Esophagus squamous epithelium (tissue), 5 donors: ENCODE data around the gene ATOSA. TPM values are rescaled to one million over a fixed set of nuclear protein-coding genes. Genes with fewer than 3 reads are reported as not detected.

Experiments
- DNase-seq: peaks from one replicate; lab custom pipeline; 2025; lab: John Stamatoyannopoulos, UW
- H3K27ac ChIP-seq, 4 donors: fragments of 200-600 bp; sonication (generic); one replicate each; pipeline ENCODE4 v1.5.1; 2016 to 2019; ENCODE audit warnings: mild to moderate bottlenecking in 1 of 4
- H3K27me3 ChIP-seq, 4 donors: fragments of 200-600 bp; sonication (generic); 1 replicate in 3 of 4; 2 replicates in 1 of 4; pipeline versions ENCODE4 v1.5.1 to v1.6.0; 2017 to 2021; ENCODE audit warnings: antibody characterized with exemption in 1 of 4
- H3K36me3 ChIP-seq, 3 donors: fragments of 200-600 bp; sonication (generic); one replicate each; pipeline ENCODE4 v1.5.1; 2016 to 2019
- H3K4me1 ChIP-seq, 3 donors: fragments of 200-600 bp; sonication (generic); one replicate each; pipeline ENCODE4 v1.5.1; 2017 to 2019
- H3K4me3 ChIP-seq, 4 donors: fragments of 200-600 bp; sonication (generic); 1 replicate in 3 of 4; 2 replicates in 1 of 4; pipeline ENCODE4 v1.5.1; 2016 to 2019; ENCODE audit warnings: mild to moderate bottlenecking in 2 of 4, moderate library complexity in 1 of 4
- H3K9me3 ChIP-seq, 3 donors: fragments of 200-600 bp; sonication (generic); one replicate each; pipeline ENCODE4 v1.5.1; 2016 to 2019
- POLR2A ChIP-seq, 4 donors: fragments of 450-650 bp; IDR thresholded peaks; one replicate each; pipeline ENCODE4 v1.6.1; 2017; ENCODE audit warnings: antibody characterized with exemption in 4 of 4, mild to moderate bottlenecking in 4 of 4, moderate library complexity in 3 of 4
- WGBS, 2 donors: methylation state at CpG; one replicate each; pipeline ENCODE4 v1.1.5; 2018; 5-methylcytosine and 5-hydroxymethylcytosine counted together
- intact Hi-C: fragments of 100-400 bp; cut with DNase I; formaldehyde crosslinking; loops from one replicate; pipeline ENCODE4 v1.15.0; 2022
- total RNA-seq, 4 donors: library from RNA; depleted of rRNA; stranded (reverse); fragments of >200 nt; gene quantifications; one replicate each; pipeline ENCODE4 v1.1.0, GENCODE V29; 2016
- TF ChIP-seq, protein P1 (sequence below), 6 experiments: fragments of 450-650 bp in 4 of 6; fragments of 200-600 bp in 2 of 6; sonication (generic) in 2 of 6; IDR thresholded peaks; one replicate each; pipeline ENCODE4 v1.5.1; 2016 to 2019; ENCODE audit warnings: antibody characterized with exemption in 6 of 6, mild to moderate bottlenecking in 4 of 6, moderate library complexity in 4 of 6
- donor health status: DM: yes; HTN: yes; CAD: no.

Gene ATOSA
- total RNA-seq, result 10 to 100 TPM; 38.9 to 69.8 (median 44.5) TPM

DNA sequence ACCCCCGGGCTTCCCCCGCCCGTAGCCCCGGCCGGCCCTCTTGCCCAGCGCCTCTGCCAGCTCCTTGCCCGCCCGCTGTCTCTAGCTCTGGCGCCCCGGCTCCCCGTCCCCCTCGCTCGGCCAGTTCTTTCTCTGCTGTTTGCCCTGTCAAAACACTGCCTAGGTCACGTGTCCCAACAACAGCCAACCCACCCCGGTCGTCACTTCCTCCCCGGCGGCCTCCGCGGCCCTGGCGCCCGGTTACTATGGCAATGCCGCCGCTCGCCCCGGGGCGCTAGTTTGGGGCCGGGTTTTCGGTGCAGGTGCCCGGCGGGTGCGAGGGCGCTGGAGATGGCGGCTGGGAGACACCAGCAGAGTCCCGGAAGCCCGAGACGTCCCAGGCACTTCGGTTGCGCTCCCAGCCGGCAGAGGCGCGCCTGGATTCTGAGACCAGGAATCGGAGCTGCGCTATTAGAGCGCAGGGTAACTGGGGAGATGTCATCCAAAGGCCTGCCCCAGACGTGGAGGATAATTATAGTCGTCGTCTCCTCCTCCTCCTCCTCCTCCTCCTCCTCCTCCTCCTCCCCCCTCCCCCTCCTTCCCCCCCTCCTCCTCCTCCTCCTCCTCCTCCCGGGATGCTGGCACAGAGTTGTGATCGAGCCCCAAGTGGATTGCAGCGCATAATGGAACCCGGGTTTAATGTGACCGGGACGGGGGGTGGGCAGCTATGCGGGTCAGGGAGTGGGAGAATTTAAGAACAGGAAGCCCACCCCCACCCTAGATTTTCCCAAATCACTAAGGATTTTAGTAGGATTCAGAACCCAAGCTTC, at the start of gene ATOSA:
Gene ATOSA, minus strand, starts transcription at position 157 of the 809 bp plus-strand sequence. CDS start 1,367 bp downstream, outside the sequence.
- Histone ChIP-seq H3K27ac (peak within 1 kb of the TSS; percentile 98 to 99 (median 99)), H3K4me1 (peaks cover 0 to 53% (median 15%) of the 10 kb centered on the region in 3 donors), H3K27me3 (no peaks in the 10 kb centered on the region), H3K9me3 (no peaks in the 10 kb centered on the region), H3K4me3 (peak within 1 kb of the TSS; percentile 88 to 98 (median 94)), H3K36me3 (peaks cover 0 to 21% (median 0%) of the 10 kb centered on the region in 3 donors)
- intact Hi-C loops, result no loop called here
- 0 to 1% methylated on average over 8 to 24 of the region's 55 CpGs for WGBS, 2 donors
- TF ChIP-seq, protein P1, sequence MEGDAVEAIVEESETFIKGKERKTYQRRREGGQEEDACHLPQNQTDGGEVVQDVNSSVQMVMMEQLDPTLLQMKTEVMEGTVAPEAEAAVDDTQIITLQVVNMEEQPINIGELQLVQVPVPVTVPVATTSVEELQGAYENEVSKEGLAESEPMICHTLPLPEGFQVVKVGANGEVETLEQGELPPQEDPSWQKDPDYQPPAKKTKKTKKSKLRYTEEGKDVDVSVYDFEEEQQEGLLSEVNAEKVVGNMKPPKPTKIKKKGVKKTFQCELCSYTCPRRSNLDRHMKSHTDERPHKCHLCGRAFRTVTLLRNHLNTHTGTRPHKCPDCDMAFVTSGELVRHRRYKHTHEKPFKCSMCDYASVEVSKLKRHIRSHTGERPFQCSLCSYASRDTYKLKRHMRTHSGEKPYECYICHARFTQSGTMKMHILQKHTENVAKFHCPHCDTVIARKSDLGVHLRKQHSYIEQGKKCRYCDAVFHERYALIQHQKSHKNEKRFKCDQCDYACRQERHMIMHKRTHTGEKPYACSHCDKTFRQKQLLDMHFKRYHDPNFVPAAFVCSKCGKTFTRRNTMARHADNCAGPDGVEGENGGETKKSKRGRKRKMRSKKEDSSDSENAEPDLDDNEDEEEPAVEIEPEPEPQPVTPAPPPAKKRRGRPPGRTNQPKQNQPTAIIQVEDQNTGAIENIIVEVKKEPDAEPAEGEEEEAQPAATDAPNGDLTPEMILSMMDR (IDR thresholded peaks at IDR 0.05), result peak in 3 of 6 experiments; percentile 6 to 15 (median 13)
- peak in 3 of 4 donors; percentile 82 to 90 (median 88) for TF ChIP-seq POLR2A (IDR thresholded peaks at IDR 0.05)
- peak; percentile 71 for DNase-seq

DNA sequence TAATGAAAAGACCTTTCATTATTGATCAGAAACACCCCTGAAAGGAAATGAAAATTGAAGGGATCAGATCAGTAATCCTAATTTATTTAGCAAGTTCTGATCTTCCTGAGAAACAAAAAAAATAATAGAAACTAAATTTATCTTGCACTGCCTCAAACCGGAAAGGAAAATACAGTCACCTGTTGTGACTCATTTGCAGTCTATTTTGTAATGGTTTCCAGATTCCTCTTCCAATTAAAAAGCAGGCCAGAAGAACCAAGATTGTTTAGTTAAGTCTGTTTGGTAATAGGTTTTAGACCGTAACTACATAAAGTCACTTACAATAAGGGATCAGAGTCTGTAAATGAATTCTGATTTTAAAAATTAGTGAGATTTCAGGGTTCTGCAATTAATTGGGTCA, 49.7 kb upstream of the ATOSA start:
- peaks cover 0 to 19% (median 17%) of the 10 kb centered on the region in 3 donors for H3K4me1 ChIP-seq
- TF ChIP-seq POLR2A (IDR thresholded peaks at IDR 0.05), result no peak
- TF ChIP-seq, protein P1 (IDR thresholded peaks at IDR 0.05), result no peak
- no peak for DNase-seq
- no peaks in the 10 kb centered on the region for H3K36me3 ChIP-seq
- no peaks in the 10 kb centered on the region for H3K27me3 ChIP-seq
- peak overlapping the region in 2 of 4 donors; percentile 4 to 6 for H3K27ac ChIP-seq
- intact Hi-C loops, result loop anchor here (5.0 kb wide), 1 partner anchor 482 kb away; no protein-coding TSS in a partner anchor
- 25 to 39% methylated on average over 2 of the region's 2 CpGs for WGBS, 2 donors
- H3K4me3 ChIP-seq, result no peak overlapping the region
- H3K9me3 ChIP-seq, result no peaks in the 10 kb centered on the region

DNA sequence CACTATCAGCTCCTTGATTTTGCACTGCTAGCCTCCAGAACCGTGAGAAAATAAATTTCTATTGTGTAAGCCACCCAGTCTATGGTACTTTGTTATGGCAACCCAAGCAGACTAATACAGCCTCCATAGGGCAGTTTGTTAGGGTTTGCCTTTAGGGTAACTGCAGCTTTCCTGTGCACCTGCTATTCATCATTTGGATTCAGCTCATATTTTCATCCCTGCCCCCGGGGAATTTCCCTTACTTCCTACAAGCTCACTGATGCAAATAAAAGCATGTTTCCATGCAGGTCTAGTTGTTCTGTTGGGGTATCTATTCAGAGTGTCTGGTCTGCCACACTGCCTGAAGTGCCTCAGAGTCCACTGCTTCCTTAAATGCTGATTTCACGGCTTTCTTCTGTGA, 48.6 kb upstream of the ATOSA start:
- WGBS, 2 donors, result 57 to 70% methylated on average over 3 of the region's 3 CpGs
- Histone ChIP-seq H3K4me3 (no peak overlapping the region), H3K27ac (no peak overlapping the region), H3K9me3 (no peaks in the 10 kb centered on the region), H3K4me1 (peaks cover 0 to 17% (median 15%) of the 10 kb centered on the region in 3 donors), H3K36me3 (no peaks in the 10 kb centered on the region), H3K27me3 (no peaks in the 10 kb centered on the region)
- no peak for DNase-seq
- no peak for TF ChIP-seq POLR2A (IDR thresholded peaks at IDR 0.05)
- TF ChIP-seq, protein P1 (IDR thresholded peaks at IDR 0.05), result no peak
- intact Hi-C loops, result loop anchor here (5.0 kb wide), 1 partner anchor 481 kb away; no protein-coding TSS in a partner anchor

GRCh38 chr15:52726195-52726594, 47.0 kb upstream of the ATOSA start:
- H3K9me3 ChIP-seq, result no peaks in the 10 kb centered on the region
- TF ChIP-seq, protein P1 (IDR thresholded peaks at IDR 0.05), result no peak
- TF ChIP-seq POLR2A (IDR thresholded peaks at IDR 0.05), result no peak
- H3K4me1 ChIP-seq, result peaks cover 0 to 17% (median 15%) of the 10 kb centered on the region in 3 donors
- H3K27me3 ChIP-seq, result no peaks in the 10 kb centered on the region
- no peak overlapping the region for H3K27ac ChIP-seq
- 89 to 96% methylated on average over 2 of the region's 2 CpGs for WGBS, 2 donors
- intact Hi-C loops, result loop anchor here (5.0 kb wide), 1 partner anchor 479 kb away; no protein-coding TSS in a partner anchor
- no peak overlapping the region for H3K4me3 ChIP-seq
- DNase-seq, result no peak
- no peaks in the 10 kb centered on the region for H3K36me3 ChIP-seq

DNA sequence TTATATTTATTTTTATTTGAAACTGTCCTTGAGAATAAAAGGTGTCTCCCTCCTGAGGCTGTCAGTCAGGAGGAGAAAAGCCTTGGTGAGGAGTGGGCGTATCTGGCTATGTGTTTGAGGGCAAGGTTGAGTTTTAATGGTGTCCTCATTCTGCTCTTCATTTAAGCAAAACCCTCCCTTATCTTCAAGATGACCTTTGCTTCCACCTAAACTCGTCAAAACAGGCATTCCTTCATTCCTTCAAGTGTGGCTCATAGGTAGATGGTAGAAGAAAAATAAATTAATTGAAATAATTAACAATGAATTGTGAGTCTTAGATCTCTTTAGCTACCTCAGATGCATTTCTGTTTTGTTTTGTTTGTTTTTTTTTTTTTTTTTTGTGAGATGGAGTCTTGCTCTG, 39.4 kb upstream of the ATOSA start:
- Histone ChIP-seq H3K4me3 (no peak overlapping the region), H3K36me3 (no peaks in the 10 kb centered on the region), H3K27ac (no peak overlapping the region), H3K4me1 (no peaks in the 10 kb centered on the region), H3K27me3 (no peaks in the 10 kb centered on the region), H3K9me3 (no peaks in the 10 kb centered on the region)
- TF ChIP-seq POLR2A (IDR thresholded peaks at IDR 0.05), result no peak
- TF ChIP-seq, protein P1 (IDR thresholded peaks at IDR 0.05), result no peak
- WGBS, 2 donors, result 55 to 59% methylated on average over 2 of the region's 2 CpGs
- no peak for DNase-seq
- intact Hi-C loops, result no loop called here
